PC-9 (cell line): ENCODE measurements around the gene PPP2R3B. TPM values are rescaled to one million over a fixed set of nuclear protein-coding genes. Genes with fewer than 3 reads are reported as not detected.
"Not testable (repeated sequence)": the region's sequence is repeated elsewhere in the genome, so short reads cannot be mapped to it uniquely, and the experiment has no call there.

ENCODE experiments used
- BruUV-seq: library from RNA; stranded (reverse); fragments of 400-500 nt; replicated peaks from 2 replicates; lab custom pipeline; 2021; lab: Mats Ljungman, UMichigan
- CTCF ChIA-PET: fragments of 300-600 bp; sonication (Branson Sonifier 250); formaldehyde crosslinking; loops from one replicate; lab custom pipeline; 2022; ENCODE audit warnings: antibody characterized with exemption; lab: Charles Lee
- POLR2A ChIA-PET: fragments of 300-600 bp; sonication (Branson Sonifier 250); formaldehyde crosslinking; loops from one replicate; lab custom pipeline; 2022; ENCODE audit warnings: antibody characterized with exemption; ENCODE audit not compliant: unreplicated experiment; lab: Charles Lee
- DNase-seq, 2 experiments: peaks; one replicate each; pipeline versions ENCODE4 v3.0.0 to v3.0.0-alpha.2; 2015 to 2022; ENCODE audit warnings: mixed read lengths in 1 of 2
- H2AFZ ChIP-seq: fragments of 200-600 bp; sonication (generic); 2 replicates; pipeline ENCODE4 v1.8.1; 2017; ENCODE audit warnings: antibody characterized with exemption
- H3F3A ChIP-seq: fragments of 200-600 bp; sonication (generic); 2 replicates; pipeline ENCODE4 v1.8.1; 2017; ENCODE audit warnings: antibody characterized with exemption, mild to moderate bottlenecking, low read depth; ENCODE audit not compliant: insufficient read depth
- H3K27ac ChIP-seq: fragments of 200-600 bp; sonication (generic); 2 replicates; pipeline ENCODE4 v1.6.1; 2016; ENCODE audit warnings: mixed run types
- H3K27me3 ChIP-seq: fragments of 200-600 bp; sonication (generic); 2 replicates; pipeline ENCODE4 v1.6.1; 2016; ENCODE audit warnings: low read depth, mixed run types; ENCODE audit not compliant: insufficient read depth
- H3K36me3 ChIP-seq: fragments of 200-600 bp; sonication (generic); 2 replicates; pipeline ENCODE4 v1.6.1; 2016; ENCODE audit warnings: low read depth, mixed run types
- H3K4me1 ChIP-seq: fragments of 200-600 bp; sonication (generic); replicated peaks from 2 replicates; pipeline ENCODE4 v1.6.1; 2016; ENCODE audit warnings: mixed run types; ENCODE audit not compliant: insufficient read depth
- H3K4me2 ChIP-seq: fragments of 200-600 bp; sonication (generic); 2 replicates; pipeline ENCODE4 v1.6.1; 2017; ENCODE audit warnings: mixed run types
- H3K4me3 ChIP-seq: fragments of 200-600 bp; sonication (generic); 2 replicates; pipeline ENCODE4 v1.6.1; 2016; ENCODE audit warnings: mixed run types
- H3K79me2 ChIP-seq: fragments of 200-600 bp; sonication (generic); 2 replicates; pipeline ENCODE4 v1.6.1; 2017; ENCODE audit warnings: low read depth, mixed run types
- H3K9me2 ChIP-seq: fragments of 200-600 bp; sonication (generic); 2 replicates; pipeline ENCODE4 v1.8.1; 2017; ENCODE audit warnings: mild to moderate bottlenecking; ENCODE audit not compliant: insufficient read depth
- H3K9me3 ChIP-seq: fragments of 200-600 bp; sonication (generic); 2 replicates; pipeline ENCODE4 v1.8.1; 2016; ENCODE audit warnings: low read depth; ENCODE audit not compliant: insufficient read depth
- H4K20me1 ChIP-seq: fragments of 200-600 bp; sonication (generic); 2 replicates; pipeline ENCODE4 v1.8.1; 2017; ENCODE audit not compliant: insufficient read depth
- EZH2 ChIP-seq: fragments of 200-600 bp; sonication (generic); IDR thresholded peaks from 2 replicates; pipeline ENCODE4 v1.8.0; 2017; ENCODE audit warnings: antibody characterized with exemption, low read depth
- intact Hi-C: fragments of 100-400 bp; cut with micrococcal nuclease; formaldehyde crosslinking; loops from one replicate; pipeline ENCODE4 v1.10.0; 2022; ENCODE audit not compliant: unreplicated experiment
- total RNA-seq: library from RNA; stranded (reverse); gene quantifications from 2 replicates; pipeline ENCODE4 v1.2.3, GENCODE V29; 2021
- TF ChIP-seq, protein P1 (sequence below): fragments of 200-600 bp; sonication (generic); conservative IDR thresholded peaks from 2 replicates; pipeline ENCODE4 v1.6.1; 2017; ENCODE audit warnings: mixed run types, antibody characterized with exemption, mild to moderate bottlenecking, moderate library complexity

The PPP2R3B gene
- total RNA-seq, 1 experiment from 2014 or later, result 32.5 TPM

DNA sequence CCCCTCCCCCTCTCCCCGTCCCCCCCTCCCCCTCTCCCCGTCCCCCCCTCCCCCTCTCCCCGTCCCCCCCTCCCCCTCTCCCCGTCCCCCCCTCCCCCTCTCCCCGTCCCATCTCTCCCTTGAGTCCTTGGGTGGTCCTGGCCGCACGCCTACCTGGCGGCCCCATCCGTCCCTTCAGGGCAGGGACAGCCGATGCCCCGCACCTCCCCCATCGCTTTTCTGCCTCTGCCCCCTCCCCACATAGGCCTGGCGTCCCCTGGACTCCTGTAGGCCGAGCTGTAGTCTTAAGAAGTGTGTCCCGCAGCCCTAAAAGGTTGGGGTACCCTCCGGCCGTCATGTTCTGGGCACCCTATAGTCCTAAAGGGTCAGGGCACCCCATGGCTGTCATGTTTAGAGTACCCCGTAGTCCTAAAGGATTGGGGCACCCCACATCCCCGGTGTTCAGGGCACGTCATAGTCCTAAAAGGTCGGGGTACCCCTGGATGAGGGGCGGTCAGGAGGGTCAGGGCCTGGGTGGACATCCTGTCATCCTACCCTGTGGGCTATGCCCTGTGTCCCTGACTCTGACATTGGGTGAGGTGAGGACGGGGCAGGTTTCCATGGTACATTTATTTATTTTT is 57.3 kb downstream of the PPP2R3B start:
- no peak overlapping the region for H3K4me3 ChIP-seq
- no peaks in the 10 kb centered on the region for H3K9me3 ChIP-seq
- TF ChIP-seq, protein P1, sequence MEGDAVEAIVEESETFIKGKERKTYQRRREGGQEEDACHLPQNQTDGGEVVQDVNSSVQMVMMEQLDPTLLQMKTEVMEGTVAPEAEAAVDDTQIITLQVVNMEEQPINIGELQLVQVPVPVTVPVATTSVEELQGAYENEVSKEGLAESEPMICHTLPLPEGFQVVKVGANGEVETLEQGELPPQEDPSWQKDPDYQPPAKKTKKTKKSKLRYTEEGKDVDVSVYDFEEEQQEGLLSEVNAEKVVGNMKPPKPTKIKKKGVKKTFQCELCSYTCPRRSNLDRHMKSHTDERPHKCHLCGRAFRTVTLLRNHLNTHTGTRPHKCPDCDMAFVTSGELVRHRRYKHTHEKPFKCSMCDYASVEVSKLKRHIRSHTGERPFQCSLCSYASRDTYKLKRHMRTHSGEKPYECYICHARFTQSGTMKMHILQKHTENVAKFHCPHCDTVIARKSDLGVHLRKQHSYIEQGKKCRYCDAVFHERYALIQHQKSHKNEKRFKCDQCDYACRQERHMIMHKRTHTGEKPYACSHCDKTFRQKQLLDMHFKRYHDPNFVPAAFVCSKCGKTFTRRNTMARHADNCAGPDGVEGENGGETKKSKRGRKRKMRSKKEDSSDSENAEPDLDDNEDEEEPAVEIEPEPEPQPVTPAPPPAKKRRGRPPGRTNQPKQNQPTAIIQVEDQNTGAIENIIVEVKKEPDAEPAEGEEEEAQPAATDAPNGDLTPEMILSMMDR, result no peak
- no peak for TF ChIP-seq EZH2
- H3K4me1 ChIP-seq, result no peaks in the 10 kb centered on the region
- POLR2A ChIA-PET, result no interaction called here
- intact Hi-C loops, result no loop called here
- no peaks in the 10 kb centered on the region for H3K36me3 ChIP-seq
- H4K20me1 ChIP-seq, result no peaks in the 10 kb centered on the region
- no peaks in the 10 kb centered on the region for H3K79me2 ChIP-seq
- H3K9me2 ChIP-seq, result no peaks in the 10 kb centered on the region
- H2AFZ ChIP-seq, result no peak overlapping the region
- no TSS peak for BruUV-seq
- H3K4me2 ChIP-seq, result no peak overlapping the region
- H3K27me3 ChIP-seq, result no peaks in the 10 kb centered on the region
- CTCF ChIA-PET, result no interaction called here
- no peak for DNase-seq
- H3K27ac ChIP-seq, result no peak overlapping the region
- no peaks in the 10 kb centered on the region for H3F3A ChIP-seq

DNA sequence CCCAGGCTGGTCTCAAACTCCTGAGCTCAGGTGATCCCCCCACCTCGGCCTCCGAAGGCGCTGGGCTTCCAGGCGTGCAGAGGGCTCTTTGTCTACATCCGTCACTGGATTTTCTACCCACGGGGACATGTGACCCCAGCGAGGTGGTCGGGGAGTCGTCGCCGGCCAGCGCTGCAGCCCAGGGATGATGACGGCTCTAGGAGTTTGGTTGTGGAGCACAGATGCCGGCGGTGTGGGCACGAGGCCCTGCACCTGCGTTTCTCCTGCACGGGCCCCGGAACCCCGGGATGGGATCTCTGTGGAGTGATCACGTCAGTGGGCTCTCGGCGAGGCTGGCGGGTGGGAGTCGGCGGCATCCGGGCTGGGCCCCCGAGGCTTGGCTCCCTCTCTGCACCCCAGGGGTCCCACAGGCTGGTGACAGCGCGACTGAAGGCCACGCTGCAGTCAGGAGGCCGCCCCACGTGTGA is 59.0 kb downstream of the PPP2R3B start:
- peaks cover 4% of the 10 kb centered on the region; the same call in 1 of the 2 replicates for H3F3A ChIP-seq
- H3K4me3 ChIP-seq, result no peak overlapping the region
- DNase-seq, result no peak
- CTCF ChIA-PET, result no interaction called here
- H3K9me2 ChIP-seq, result no peaks in the 10 kb centered on the region
- no peaks in the 10 kb centered on the region for H3K4me1 ChIP-seq
- TF ChIP-seq EZH2, result no peak
- TF ChIP-seq, protein P1, result no peak
- intact Hi-C loops, result no loop called here
- no peaks in the 10 kb centered on the region for H4K20me1 ChIP-seq
- H3K4me2 ChIP-seq, result no peak overlapping the region
- BruUV-seq, result no TSS peak
- H2AFZ ChIP-seq, result no peak overlapping the region
- H3K9me3 ChIP-seq, result no peaks in the 10 kb centered on the region
- POLR2A ChIA-PET, result no interaction called here
- H3K36me3 ChIP-seq, result no peaks in the 10 kb centered on the region
- no peaks in the 10 kb centered on the region for H3K79me2 ChIP-seq
- H3K27ac ChIP-seq, result no peak overlapping the region
- H3K27me3 ChIP-seq, result no peaks in the 10 kb centered on the region

DNA sequence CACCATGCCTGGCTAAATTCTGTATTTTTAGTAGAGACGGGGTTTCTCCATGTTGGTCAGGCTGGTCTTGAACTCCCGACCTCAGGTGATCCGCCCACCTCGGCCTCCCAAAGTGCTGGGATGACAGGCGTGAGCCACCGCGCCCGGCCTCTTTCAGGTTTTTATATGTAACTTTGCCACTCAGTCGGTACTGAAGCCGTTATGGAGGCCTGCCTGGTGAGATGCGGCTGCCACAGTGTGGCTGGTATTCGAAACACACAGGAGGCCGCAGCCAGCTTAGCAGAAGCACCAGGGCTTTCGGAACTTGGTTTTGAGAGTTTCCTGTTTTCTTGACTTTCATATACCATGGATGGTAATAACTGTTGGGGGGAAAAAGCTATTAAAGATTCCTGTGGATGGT is 62.0 kb downstream of the PPP2R3B start:
- intact Hi-C loops, BruUV-seq, H3K27ac ChIP-seq, H3F3A ChIP-seq, POLR2A ChIA-PET, H2AFZ ChIP-seq, H3K27me3 ChIP-seq, H3K4me1 ChIP-seq, H3K79me2 ChIP-seq, H3K9me2 ChIP-seq, H3K4me2 ChIP-seq, H4K20me1 ChIP-seq, H3K9me3 ChIP-seq, DNase-seq, CTCF ChIA-PET, H3K36me3 ChIP-seq, H3K4me3 ChIP-seq: not testable (repeated sequence)
